Skeletal muscle satellite cell (primary cell): ENCODE results near the gene PRPS1L1. TPM values are rescaled to one million over a fixed set of nuclear protein-coding genes. Genes with fewer than 3 reads are reported as not detected.

ENCODE experiments used
- H3K27me3 ChIP-seq: 2 replicates; pipeline ENCODE4 v1.7.0; 2013; ENCODE audit warnings: low read length; ENCODE audit not compliant: control insufficient read depth, insufficient read depth
- H3K36me3 ChIP-seq: 2 replicates; pipeline ENCODE4 v1.7.0; 2013; ENCODE audit warnings: mild to moderate bottlenecking, control low read depth, low read length; ENCODE audit not compliant: insufficient read depth
- H3K4me1 ChIP-seq: 2 replicates; pipeline ENCODE4 v1.7.0; 2013; ENCODE audit warnings: low read length; ENCODE audit not compliant: control insufficient read depth, insufficient read depth
- H3K4me2 ChIP-seq: 2 replicates; pipeline ENCODE4 v1.7.0; 2013; ENCODE audit warnings: mild to moderate bottlenecking, low read length
- H3K4me3 ChIP-seq: 2 replicates; pipeline ENCODE4 v1.7.0; 2013; ENCODE audit warnings: low read length
- H3K9ac ChIP-seq: 2 replicates; pipeline ENCODE4 v1.7.0; 2013; ENCODE audit warnings: mild to moderate bottlenecking, low read depth, low read length, moderate library complexity
- H3K9me3 ChIP-seq: replicated peaks from 2 replicates; pipeline ENCODE4 v1.7.0; 2013; ENCODE audit warnings: mild to moderate bottlenecking, control low read depth, low read length
- total RNA-seq: library from RNA; depleted of rRNA; stranded (reverse); fragments of >200 nt; gene quantifications from 2 replicates; pipeline ENCODE4 v1.2.3, GENCODE V29; 2012; rRNA removed

The PRPS1L1 gene
- total RNA-seq = not detected in 2 replicates

GRCh38 chr7:18027628-18028027 is at the start of gene PRPS1L1:
TSS of gene PRPS1L1 (minus strand) at chr7:18027846.
- Histone ChIP-seq H3K4me3 (no peak within 1 kb of the TSS), H3K27me3 (no peaks in the 10 kb centered on the region), H3K4me1 (no peaks in the 10 kb centered on the region), H3K9me3 (no peaks in the 10 kb centered on the region), H3K4me2 (no peak within 1 kb of the TSS), H3K36me3 (no peaks in the 10 kb centered on the region), H3K9ac (no peak within 1 kb of the TSS)

DNA sequence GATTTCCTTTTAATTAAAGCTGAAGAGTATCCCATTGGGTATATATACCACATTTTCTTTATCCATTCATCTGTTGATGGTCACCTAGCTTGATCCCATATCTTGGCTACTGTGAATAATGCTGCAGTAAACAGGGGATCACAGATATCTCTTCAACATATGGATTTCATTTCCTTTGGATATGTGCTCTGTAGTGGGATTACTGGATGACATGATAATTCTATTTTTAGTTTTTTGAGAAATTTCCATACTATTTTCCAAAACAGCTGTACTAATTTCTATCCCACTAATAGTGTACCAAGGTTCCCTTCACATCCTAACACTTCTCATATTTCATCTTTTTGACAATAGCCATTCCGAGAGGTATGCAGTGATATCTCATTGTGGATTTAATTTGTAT is 48.8 kb upstream of the PRPS1L1 start:
- no peaks in the 10 kb centered on the region for H3K4me1 ChIP-seq
- no peak overlapping the region for H3K9ac ChIP-seq
- no peaks in the 10 kb centered on the region for H3K9me3 ChIP-seq
- no peak overlapping the region for H3K4me3 ChIP-seq
- H3K36me3 ChIP-seq = no peaks in the 10 kb centered on the region
- H3K4me2 ChIP-seq = no peak overlapping the region
- H3K27me3 ChIP-seq = no peaks in the 10 kb centered on the region

DNA sequence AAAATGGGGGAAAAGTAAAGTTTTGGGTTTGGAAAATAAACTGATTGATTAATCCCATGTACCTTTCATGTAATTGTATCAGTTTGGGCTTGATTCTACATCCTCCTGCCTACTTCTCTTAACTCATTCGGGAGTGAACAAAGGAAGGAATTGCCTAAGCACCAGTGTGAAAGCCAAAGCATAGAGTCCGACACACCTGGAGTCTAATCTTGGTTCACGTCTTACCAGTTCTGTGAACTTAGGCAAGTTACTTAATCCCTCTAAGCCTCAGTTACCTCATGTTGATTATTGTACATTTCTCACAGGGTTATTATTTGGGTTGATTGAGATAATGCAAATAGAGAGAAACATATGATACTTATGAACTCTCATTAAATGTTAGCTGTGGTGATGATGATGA is 41.1 kb upstream of the PRPS1L1 start:
- H3K27me3 ChIP-seq = no peaks in the 10 kb centered on the region
- no peak overlapping the region for H3K4me2 ChIP-seq
- no peaks in the 10 kb centered on the region for H3K36me3 ChIP-seq
- no peaks in the 10 kb centered on the region for H3K4me1 ChIP-seq
- H3K4me3 ChIP-seq = no peak overlapping the region
- no peak overlapping the region for H3K9ac ChIP-seq
- H3K9me3 ChIP-seq = no peaks in the 10 kb centered on the region

DNA sequence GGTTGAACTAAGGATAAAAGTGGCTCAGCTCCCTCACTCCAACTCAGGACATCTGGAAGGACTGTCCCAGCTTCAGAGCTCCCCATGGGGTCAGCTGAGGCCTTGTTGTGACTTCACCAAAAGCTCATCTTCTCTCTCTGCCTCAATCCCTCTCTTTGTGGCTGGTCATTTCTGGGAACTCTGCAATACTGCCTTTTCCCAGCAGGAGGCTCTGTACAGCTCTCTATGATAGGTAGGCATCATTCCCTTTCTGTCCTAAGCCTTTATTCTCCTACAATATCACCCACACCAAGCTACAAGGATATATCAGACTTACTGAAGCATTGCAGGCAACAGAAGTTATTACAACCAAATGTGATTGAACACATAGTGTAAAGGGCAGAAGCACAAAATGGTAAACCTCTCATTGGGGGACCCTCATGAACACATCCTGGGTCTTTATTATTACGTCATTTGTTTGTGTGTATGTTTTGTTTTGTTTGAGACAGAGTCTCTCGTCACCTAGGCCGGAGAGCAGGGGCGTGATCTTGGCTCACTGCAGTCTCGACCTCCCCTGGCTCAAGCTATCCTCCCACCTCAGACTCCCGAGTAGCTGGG is 36.7 kb upstream of the PRPS1L1 start:
- Histone ChIP-seq H3K4me3 (no peak overlapping the region), H3K9me3 (no peaks in the 10 kb centered on the region), H3K27me3 (no peaks in the 10 kb centered on the region), H3K36me3 (no peaks in the 10 kb centered on the region), H3K4me1 (no peaks in the 10 kb centered on the region), H3K4me2 (no peak overlapping the region), H3K9ac (no peak overlapping the region)

- no peaks in the 10 kb centered on the region for H3K36me3 ChIP-seq
- no peaks in the 10 kb centered on the region for H3K9me3 ChIP-seq
- H3K27me3 ChIP-seq = no peaks in the 10 kb centered on the region
- no peak overlapping the region for H3K9ac ChIP-seq
- no peak overlapping the region for H3K4me2 ChIP-seq
- H3K4me1 ChIP-seq = no peaks in the 10 kb centered on the region
- no peak overlapping the region for H3K4me3 ChIP-seq
Observed at GRCh38 chr7:18063149-18063901, 35.7 kb upstream of the PRPS1L1 start.

DNA sequence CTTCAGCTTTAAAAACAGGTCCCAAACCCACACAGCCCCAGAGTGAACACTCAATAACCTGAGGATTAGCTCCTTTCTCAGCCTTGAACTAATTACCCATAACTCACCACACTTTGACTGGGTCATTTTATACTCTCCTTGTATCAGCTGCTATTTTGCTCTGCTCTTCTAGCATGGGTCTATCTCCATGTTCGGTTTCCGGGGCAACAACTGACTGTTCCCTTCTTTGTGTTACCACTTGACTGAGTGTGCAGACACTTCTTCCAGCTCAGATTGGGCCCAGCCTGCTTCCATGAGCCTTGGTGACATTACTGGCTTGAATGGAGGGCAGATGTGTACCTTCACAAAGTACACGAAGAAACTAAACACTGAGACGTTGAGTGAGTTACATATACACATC is 31.5 kb upstream of the PRPS1L1 start:
- Histone ChIP-seq H3K9me3 (no peaks in the 10 kb centered on the region), H3K4me3 (no peak overlapping the region), H3K4me1 (no peaks in the 10 kb centered on the region), H3K4me2 (no peak overlapping the region), H3K9ac (no peak overlapping the region), H3K27me3 (peaks cover 3% of the 10 kb centered on the region), H3K36me3 (no peaks in the 10 kb centered on the region)

DNA sequence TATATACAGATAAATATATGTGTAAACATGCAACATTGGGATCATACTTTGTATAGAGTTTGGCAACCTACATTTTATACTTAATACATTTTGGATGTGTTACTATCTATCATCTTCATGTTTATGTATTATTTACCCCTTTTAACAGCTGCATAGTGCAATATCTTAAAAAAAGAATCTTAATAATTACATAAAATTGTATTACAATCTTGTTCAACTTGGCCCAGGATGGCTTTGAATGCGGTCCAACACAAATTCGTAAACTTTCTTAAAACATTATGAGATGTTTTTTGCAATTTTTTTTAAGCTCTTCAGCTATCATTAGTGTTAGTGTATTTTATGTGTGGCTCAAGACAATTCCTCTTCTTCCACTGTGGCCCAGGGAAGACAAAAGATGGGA is 26.3 kb upstream of the PRPS1L1 start:
- H3K4me2 ChIP-seq = no peak overlapping the region
- H3K27me3 ChIP-seq = peaks cover 3% of the 10 kb centered on the region
- H3K4me1 ChIP-seq = no peaks in the 10 kb centered on the region

DNA sequence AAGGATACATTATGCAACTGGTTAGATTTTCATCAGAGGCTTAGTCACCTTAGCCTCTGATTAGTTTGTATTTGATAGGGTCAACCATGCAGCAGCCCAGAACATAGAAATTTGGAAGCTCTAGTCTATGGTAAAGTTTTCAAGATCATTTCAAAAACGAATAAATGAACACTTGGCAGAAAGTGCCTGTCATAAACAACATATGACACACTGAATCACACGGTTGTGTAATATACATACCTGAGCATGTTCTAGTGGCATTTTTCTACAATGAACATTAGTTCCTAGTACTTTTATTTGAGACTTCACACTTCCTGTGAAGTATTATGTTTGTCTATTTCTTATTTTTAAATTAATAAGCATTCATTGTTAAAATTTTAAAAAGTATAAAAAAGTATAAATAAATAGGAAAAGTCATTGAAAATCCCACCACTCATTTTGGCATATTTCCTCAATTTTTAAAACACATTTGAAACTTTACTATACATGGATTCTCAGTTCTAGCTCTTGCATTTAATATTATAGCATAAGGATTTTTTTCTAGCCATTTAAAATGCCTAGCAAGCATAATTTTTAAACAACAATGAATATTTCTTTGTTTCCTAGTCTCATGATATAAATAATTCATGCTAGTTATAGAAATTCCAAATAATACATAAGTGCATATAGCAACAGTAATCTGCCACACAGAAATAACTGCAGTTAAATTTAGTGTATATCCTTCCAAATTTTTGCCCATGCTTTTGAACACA is 25.7 kb upstream of the PRPS1L1 start:
- Histone ChIP-seq H3K4me1 (no peaks in the 10 kb centered on the region), H3K4me2 (no peak overlapping the region), H3K4me3 (no peak overlapping the region), H3K9me3 (no peaks in the 10 kb centered on the region), H3K9ac (no peak overlapping the region), H3K36me3 (no peaks in the 10 kb centered on the region), H3K27me3 (peaks cover 3% of the 10 kb centered on the region)

More for the DNA sequence above, 26.3 kb upstream of the PRPS1L1 start:
- no peaks in the 10 kb centered on the region for H3K36me3 ChIP-seq
- no peak overlapping the region for H3K4me3 ChIP-seq
- H3K9ac ChIP-seq = no peak overlapping the region
- no peaks in the 10 kb centered on the region for H3K9me3 ChIP-seq

DNA sequence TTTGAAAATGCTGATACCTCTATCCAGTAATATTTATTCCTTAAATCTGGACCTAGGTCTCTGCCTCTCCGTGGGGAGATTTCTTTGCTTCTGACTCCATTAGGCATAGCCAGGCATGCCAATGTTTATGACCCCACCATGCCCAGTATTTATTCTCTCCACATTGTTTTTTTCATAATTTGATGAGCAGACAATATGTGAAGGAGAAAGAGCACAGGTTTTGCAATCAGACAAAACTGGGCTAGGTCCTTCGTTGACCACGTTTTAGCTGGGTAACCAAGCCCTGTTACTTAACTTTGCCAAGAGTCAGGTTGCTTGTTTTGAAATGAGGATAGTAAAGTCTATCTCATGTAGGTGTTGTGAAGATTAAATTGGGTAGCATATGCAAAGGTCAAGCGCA is 21.6 kb upstream of the PRPS1L1 start:
- Histone ChIP-seq H3K9ac (no peak overlapping the region), H3K27me3 (no peaks in the 10 kb centered on the region), H3K4me3 (no peak overlapping the region), H3K4me1 (no peaks in the 10 kb centered on the region), H3K9me3 (no peaks in the 10 kb centered on the region), H3K36me3 (no peaks in the 10 kb centered on the region), H3K4me2 (no peak overlapping the region)

GRCh38 chr7:18046601-18047000 is 19.0 kb upstream of the PRPS1L1 start:
- no peak overlapping the region for H3K4me3 ChIP-seq
- H3K27me3 ChIP-seq = no peaks in the 10 kb centered on the region

DNA sequence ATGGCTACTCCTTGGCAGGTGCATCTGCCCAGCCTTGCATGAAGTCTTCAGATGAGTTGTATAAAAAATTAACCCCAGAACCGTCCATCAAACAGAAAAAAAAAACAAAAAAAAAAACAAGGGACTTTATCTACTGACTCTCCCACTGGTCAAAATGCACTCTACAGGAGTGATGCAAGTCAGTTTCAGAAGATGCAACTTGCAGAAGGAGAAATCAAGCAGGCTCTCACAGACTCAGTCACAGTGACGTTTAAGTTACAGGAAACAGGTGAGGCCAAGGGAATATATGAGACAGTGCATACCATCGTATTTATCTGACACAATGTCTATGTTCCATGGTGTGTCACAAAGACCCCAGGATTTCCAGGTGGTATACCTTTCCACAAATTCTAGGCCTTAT is 17.5 kb upstream of the PRPS1L1 start:
- no peaks in the 10 kb centered on the region for H3K27me3 ChIP-seq
- no peak overlapping the region for H3K4me3 ChIP-seq
- H3K4me1 ChIP-seq = peaks cover 12% of the 10 kb centered on the region
- H3K9me3 ChIP-seq = no peaks in the 10 kb centered on the region
- no peak overlapping the region for H3K9ac ChIP-seq
- no peak overlapping the region for H3K4me2 ChIP-seq
- H3K36me3 ChIP-seq = no peaks in the 10 kb centered on the region

More at GRCh38 chr7:18046601-18047000, 19.0 kb upstream of the PRPS1L1 start:
- Histone ChIP-seq H3K9ac (no peak overlapping the region), H3K36me3 (no peaks in the 10 kb centered on the region), H3K9me3 (no peaks in the 10 kb centered on the region), H3K4me2 (no peak overlapping the region), H3K4me1 (no peaks in the 10 kb centered on the region)
